GM19397 (cell line): Measurements from ENCODE around the gene MGAT1.
"Not testable (repeated sequence)": the region's sequence is repeated elsewhere in the genome, so short reads cannot be mapped to it uniquely, and the experiment has no call there.

Source experiments
- ATAC-seq: cut with Tn5 transposase; IDR thresholded peaks from one replicate; pipeline ENCODE4 v1.9.1; 2021; ENCODE audit warnings: mild to moderate bottlenecking, moderate library complexity; ENCODE audit not compliant: unreplicated experiment

MGAT1 gene

DNA sequence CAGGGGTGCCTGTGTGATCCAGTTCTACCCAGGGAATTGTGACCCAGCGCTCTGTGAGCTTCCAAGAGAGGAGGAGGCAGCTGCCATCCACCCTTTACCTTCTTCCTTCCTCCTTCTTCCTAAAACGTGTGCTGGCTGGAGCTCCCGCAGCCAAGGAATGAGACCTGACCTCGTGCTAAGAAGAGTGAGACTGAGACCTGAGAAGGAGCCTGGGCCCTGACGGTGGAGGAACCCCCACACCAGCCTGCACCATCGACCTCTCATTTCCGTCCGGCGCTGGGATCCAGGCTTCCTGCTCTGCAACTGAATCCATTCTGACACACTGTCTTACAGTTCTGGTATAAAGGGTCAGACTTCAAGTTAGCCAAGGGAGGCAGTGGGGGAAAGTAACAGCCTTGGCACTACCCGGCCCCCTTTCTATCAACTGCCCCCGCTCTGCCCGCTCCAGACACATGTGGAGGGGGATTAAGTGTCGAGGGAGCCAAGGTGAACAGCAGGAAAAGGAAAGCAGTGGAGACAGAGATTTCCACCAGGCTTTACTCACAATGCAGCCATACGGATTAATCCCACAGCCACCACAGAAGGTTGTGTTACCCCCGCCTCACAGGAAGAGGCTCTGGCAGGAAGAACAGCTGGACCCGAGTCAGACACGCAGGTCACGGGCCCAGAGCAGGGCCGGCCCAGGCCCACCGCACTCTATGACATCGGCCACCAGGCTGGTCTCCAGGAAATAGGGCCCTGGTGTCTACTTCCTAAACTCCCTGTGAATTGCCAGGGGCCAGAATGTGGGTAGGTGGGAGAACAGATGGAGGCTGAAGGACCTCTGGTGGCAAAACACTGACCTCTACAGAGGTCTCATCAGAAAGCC, 15.8 kb downstream of the MGAT1 start:
- no peak for ATAC-seq

GRCh38 chr5:180785794-180786221, 16.8 kb downstream of the MGAT1 start:
- ATAC-seq: no peak

- no peak for ATAC-seq
These were observed 17.4 kb downstream of the MGAT1 start for GRCh38 chr5:180785121-180785781.

- ATAC-seq: no peak
These were observed 18.0 kb downstream of the MGAT1 start for GRCh38 chr5:180784497-180785097.

GRCh38 chr5:180783340-180784052, 19.1 kb downstream of the MGAT1 start:
- ATAC-seq: no peak

GRCh38 chr5:180782748-180783147, 19.9 kb downstream of the MGAT1 start:
- no peak for ATAC-seq

- not testable (repeated sequence) for ATAC-seq
These were observed 20.7 kb downstream of the MGAT1 start for GRCh38 chr5:180781900-180782326.

DNA sequence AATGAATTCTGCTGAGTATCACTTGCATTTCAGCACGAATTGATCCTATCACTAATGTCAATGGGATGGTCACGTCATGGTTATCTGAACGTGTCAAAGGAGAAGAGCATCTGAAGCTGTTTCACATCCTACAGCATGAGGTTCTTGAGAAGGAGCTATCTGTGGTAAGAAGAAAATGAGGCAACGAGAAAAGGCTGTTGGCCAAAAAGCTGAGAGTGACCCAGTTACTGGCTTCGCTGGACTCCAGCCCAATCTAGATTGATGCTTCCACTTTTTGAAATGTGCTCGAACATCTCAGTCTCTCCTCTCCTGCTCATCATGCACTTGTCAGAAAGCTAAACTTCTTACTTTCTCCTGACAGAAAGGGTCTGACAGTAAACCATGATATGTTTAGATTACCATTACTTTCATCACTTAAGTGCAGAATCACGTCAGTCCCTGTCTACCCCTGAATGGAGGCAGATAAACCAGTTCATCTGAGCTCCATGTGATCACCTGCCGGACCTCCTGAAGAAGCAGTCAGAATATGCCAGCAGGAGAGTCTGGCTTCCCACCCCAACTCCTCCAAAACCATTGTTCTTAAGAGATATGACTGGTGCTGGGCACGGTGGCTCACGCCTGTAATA, 22.5 kb downstream of the MGAT1 start:
- no peak for ATAC-seq

DNA sequence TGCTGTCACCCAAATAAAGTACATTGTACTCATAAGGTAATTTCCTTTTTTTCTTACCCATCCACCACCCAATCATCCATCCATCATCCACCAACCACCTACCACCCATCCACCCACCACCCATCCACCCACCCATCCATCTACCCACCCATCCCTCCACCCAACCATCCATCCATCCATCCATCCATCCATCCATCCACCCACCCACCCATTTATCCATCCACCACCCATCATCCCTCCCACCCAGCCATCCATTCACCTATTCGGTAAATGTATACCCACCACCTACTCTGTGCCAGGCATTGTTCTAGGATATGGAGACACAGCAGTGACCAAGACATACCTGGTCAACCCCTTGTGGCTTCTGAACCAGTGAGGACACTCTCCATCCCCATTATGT, 25.1 kb downstream of the MGAT1 start:
- no peak for ATAC-seq

- ATAC-seq: no peak
These were observed 26.2 kb downstream of the MGAT1 start for GRCh38 chr5:180776376-180776775.

DNA sequence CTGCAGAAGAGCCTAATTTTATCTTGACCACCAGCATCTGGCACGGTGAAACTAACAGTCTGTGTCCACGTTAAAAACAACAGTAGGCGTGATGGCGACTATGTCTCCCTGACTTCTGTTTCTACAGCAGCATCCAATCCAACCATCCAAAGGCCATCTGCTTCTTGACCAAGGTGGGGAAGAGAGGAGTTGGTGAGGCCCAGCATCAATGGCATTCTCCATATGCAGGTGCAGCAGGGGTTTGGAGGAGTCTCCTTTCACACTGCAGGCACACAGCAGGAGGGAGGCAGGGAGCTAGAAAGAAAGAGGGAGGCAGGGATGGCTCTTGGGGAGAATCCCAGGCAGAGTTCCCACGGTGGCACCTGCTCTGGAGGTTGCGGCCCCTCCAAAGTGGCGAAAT, 27.0 kb downstream of the MGAT1 start:
- no peak for ATAC-seq

GRCh38 chr5:180771839-180772238, 30.8 kb downstream of the MGAT1 start:
- no peak for ATAC-seq

- no peak for ATAC-seq
These were observed 32.8 kb downstream of the MGAT1 start for GRCh38 chr5:180769821-180770220.

- no peak for ATAC-seq
These were observed 47.0 kb downstream of the MGAT1 start for GRCh38 chr5:180755601-180756000.

DNA sequence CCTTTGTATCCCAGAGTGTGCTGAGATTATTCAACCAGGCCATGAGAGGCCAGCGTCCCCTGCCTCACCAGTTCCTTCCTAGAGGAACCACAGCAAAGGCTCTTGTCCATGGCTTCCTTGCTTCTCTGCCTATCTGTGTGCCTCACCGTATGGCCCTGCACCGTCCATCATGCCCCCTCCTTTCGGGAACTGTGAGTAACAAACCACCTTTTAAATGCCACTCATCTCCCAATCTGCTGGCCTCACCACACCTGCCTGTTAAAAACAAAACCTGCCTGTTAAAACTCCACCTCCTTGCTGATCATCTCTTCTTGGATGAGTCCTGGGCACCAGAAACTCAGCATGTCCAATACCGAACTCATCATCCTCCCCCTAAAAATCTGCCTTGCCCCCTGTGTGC, 58.4 kb downstream of the MGAT1 start:
- ATAC-seq: no peak

DNA sequence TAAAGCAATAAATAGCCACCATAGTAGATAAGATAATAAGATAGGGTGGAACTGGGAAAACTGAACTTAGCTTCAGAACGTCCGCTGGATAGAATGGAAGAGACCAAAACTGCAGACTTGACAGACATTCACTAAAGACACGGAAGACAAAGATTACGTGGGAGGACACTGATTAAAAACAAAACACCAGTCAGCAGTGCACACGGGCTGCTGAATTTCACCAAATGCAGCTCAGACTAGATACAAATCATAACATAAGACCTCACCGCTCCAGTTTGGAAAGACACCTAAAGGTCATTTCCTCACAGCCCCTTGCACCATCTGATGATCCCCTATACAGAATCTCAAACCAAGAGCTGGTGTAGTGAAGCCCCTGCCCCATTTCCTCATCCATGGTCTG, 59.9 kb downstream of the MGAT1 start:
- no peak for ATAC-seq

DNA sequence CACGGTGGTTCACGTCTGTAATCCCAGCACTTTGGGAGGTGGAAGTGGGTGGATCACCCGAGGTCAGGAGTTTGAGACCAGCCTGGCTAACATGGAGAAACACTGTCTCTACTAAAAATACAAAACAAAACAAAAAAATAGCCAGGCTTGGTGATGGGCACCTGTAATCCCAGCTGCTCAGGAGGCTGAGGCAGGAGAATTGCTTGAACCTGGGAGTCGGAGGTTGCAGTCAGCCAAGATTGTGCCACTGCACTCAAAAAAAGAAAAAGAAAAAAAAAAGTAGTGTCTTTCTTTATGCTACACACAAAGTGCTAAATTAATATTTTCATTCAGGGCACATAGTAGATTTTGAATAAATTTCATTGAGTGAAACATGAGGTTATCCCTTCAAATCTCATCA, 61.7 kb downstream of the MGAT1 start:
- not testable (repeated sequence) for ATAC-seq

GRCh38 chr5:180739958-180740357, 62.6 kb downstream of the MGAT1 start, which contains the start of gene OR2Y1:
Gene OR2Y1, minus strand, starts transcription at chr5:180740058. Its CDS starts 0 bp downstream, at chr5:180740058.
- no peak for ATAC-seq

DNA sequence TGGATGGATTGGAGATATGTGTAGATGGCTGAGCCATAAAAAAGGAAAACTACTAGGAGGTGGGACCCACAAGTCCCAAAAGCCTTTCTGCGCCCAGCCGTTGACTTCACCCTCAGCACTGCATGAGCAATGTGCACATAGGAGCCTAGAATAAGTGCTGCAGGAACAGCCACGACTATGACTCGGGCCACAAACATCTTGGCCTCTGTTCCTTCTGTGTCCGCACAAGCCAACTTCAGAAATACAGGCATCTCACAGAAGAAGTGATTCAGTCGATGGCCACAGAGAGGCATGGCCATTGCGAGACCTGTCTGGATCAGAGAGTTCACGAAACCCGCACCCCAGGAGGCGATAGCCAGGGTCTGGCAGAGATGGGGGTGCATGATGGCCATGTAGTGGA, 63.3 kb downstream of the MGAT1 start:
- ATAC-seq: no peak

- ATAC-seq: no peak
These were observed 66.1 kb downstream of the MGAT1 start for GRCh38 chr5:180736536-180736935.
